ENCODE data around the gene CFAP299.
A peak's percentile ranks its signal among the peaks of the same experiment; 100 is the strongest.

DNA sequence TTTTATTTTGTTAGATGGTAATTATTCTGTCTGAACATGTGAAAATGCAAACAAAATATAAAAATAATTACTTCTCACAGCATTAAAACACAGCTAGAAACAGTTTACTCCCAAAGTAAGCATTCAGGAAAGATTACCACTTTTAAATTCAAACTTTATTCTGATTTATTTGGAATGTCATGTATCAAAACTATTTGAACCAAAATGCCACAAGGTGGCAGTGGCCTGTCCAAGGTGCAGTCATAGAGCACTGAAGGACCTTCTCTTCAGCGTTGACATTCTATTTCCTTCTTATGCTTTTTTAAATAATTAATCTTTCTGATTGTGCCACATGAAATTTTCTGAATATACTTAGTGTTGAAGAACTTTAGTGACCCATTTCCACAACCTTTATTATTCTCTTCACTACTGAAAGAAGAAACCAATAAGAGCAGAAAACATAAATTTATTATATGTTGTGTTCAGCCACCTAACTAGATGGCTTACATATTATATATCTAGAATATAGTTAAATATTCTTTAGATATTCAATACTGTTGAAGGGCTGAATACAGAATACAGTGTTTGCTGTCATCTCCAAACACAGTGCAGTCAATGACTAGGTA, 283.6 kb downstream of the CFAP299 start:
- TF ChIP-seq, protein P1, sequence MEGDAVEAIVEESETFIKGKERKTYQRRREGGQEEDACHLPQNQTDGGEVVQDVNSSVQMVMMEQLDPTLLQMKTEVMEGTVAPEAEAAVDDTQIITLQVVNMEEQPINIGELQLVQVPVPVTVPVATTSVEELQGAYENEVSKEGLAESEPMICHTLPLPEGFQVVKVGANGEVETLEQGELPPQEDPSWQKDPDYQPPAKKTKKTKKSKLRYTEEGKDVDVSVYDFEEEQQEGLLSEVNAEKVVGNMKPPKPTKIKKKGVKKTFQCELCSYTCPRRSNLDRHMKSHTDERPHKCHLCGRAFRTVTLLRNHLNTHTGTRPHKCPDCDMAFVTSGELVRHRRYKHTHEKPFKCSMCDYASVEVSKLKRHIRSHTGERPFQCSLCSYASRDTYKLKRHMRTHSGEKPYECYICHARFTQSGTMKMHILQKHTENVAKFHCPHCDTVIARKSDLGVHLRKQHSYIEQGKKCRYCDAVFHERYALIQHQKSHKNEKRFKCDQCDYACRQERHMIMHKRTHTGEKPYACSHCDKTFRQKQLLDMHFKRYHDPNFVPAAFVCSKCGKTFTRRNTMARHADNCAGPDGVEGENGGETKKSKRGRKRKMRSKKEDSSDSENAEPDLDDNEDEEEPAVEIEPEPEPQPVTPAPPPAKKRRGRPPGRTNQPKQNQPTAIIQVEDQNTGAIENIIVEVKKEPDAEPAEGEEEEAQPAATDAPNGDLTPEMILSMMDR (IDR thresholded peaks at IDR 0.05), result peak in 1 of 4 experiments; percentile 23
- TF ChIP-seq POLR2AphosphoS5 (IDR thresholded peaks at IDR 0.05), result no peak
